ENCODE data around the gene MAPK11. TPM values are rescaled to one million over a fixed set of nuclear protein-coding genes. Genes with fewer than 3 reads are reported as not detected.
"Not testable (repeated sequence)": the region's sequence is repeated elsewhere in the genome, so short reads cannot be mapped to it uniquely, and the experiment has no call there.

Gene MAPK11
- total RNA-seq, 1 donor from 2014 or later: 3.4 TPM

GRCh38 chr22:50275181-50276055, 5.2 kb upstream of the MAPK11 start:
- FAIRE-seq (no peak), DNase-seq (ENCODE audit: low read depth) (no peak)
- Histone ChIP-seq H3K4me3 (ENCODE audit: low read depth, low read length) (no peak overlapping the region), H3K27me3 (ENCODE audit: control insufficient read depth, insufficient read depth, low read length) (no peaks in the 10 kb centered on the region), H3K36me3 (ENCODE audit: control insufficient read depth, insufficient read depth, low read length) (peaks cover 41% of the 10 kb centered on the region)
- TF ChIP-seq, protein P1, sequence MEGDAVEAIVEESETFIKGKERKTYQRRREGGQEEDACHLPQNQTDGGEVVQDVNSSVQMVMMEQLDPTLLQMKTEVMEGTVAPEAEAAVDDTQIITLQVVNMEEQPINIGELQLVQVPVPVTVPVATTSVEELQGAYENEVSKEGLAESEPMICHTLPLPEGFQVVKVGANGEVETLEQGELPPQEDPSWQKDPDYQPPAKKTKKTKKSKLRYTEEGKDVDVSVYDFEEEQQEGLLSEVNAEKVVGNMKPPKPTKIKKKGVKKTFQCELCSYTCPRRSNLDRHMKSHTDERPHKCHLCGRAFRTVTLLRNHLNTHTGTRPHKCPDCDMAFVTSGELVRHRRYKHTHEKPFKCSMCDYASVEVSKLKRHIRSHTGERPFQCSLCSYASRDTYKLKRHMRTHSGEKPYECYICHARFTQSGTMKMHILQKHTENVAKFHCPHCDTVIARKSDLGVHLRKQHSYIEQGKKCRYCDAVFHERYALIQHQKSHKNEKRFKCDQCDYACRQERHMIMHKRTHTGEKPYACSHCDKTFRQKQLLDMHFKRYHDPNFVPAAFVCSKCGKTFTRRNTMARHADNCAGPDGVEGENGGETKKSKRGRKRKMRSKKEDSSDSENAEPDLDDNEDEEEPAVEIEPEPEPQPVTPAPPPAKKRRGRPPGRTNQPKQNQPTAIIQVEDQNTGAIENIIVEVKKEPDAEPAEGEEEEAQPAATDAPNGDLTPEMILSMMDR (IDR thresholded peaks at IDR 0.05; ENCODE audit: insufficient read depth, low read length, severe bottlenecking): no peak

DNA sequence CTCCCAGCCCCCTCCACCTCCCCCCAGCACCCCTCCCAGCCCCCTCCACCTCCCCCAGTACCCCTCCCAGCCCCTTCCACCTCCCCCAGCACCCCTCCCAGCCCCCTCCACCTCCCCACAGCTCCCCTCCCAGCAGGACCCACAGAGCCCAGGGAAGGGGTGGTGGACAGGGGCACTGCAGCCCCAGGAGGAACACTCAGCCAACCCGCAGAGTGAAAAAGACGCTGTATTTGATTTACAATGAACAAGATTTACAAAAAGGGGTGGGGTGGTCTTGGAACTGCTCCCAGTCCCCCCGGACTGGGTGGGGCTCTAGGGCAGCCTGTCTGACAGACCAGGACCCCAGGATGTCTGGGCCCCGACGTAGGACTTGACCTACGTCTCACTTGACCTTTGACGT, 4.6 kb upstream of the MAPK11 start:
- H3K27me3 ChIP-seq (ENCODE audit: control insufficient read depth, insufficient read depth, low read length): no peaks in the 10 kb centered on the region
- TF ChIP-seq, protein P1 (IDR thresholded peaks at IDR 0.05; ENCODE audit: insufficient read depth, low read length, severe bottlenecking): no peak
- DNase-seq (ENCODE audit: low read depth): no peak
- H3K36me3 ChIP-seq (ENCODE audit: control insufficient read depth, insufficient read depth, low read length): peaks cover 36% of the 10 kb centered on the region
- no peak for FAIRE-seq
- no peak overlapping the region for H3K4me3 ChIP-seq (ENCODE audit: low read depth, low read length)

GRCh38 chr22:50274311-50274710, 4.1 kb upstream of the MAPK11 start:
- TF ChIP-seq, protein P1 (IDR thresholded peaks at IDR 0.05; ENCODE audit: insufficient read depth, low read length, severe bottlenecking): peak; percentile 50
- FAIRE-seq: peak; percentile 58
- H3K27me3 ChIP-seq (ENCODE audit: control insufficient read depth, insufficient read depth, low read length): no peaks in the 10 kb centered on the region
- peaks cover 31% of the 10 kb centered on the region for H3K36me3 ChIP-seq (ENCODE audit: control insufficient read depth, insufficient read depth, low read length)
- no peak for DNase-seq (ENCODE audit: low read depth)
- no peak overlapping the region for H3K4me3 ChIP-seq (ENCODE audit: low read depth, low read length)

DNA sequence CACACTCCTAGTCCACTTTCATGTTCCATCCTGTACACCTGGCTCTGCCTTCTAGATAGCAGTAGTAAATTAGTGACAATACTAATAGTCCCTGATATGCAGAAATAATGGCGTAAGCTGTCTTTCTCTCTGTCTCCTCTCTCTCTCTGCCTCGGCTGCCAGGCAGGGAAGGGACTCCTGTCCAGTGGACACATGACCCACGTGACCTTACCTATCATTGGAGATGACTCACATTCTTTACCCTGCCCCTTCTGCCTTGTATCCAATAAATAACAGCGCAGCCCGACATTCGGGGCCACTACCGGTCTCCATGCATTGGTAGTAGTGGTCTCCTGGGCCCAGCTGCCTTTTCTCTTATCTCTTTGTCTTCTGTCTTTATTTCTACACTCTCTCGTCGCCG, 3.6 kb upstream of the MAPK11 start:
- not testable (repeated sequence) for FAIRE-seq

GRCh38 chr22:50273352-50273751, 3.2 kb upstream of the MAPK11 start:
- not testable (repeated sequence) for DNase-seq (ENCODE audit: low read depth); H3K27me3 ChIP-seq (ENCODE audit: control insufficient read depth, insufficient read depth, low read length); FAIRE-seq; H3K4me3 ChIP-seq (ENCODE audit: low read depth, low read length)
- peaks cover 23% of the 10 kb centered on the region for H3K36me3 ChIP-seq (ENCODE audit: control insufficient read depth, insufficient read depth, low read length)

More for the DNA sequence above, 3.6 kb upstream of the MAPK11 start:
- not testable (repeated sequence) for H3K27me3 ChIP-seq (ENCODE audit: control insufficient read depth, insufficient read depth, low read length); H3K4me3 ChIP-seq (ENCODE audit: low read depth, low read length); DNase-seq (ENCODE audit: low read depth)
- H3K36me3 ChIP-seq (ENCODE audit: control insufficient read depth, insufficient read depth, low read length): peaks cover 26% of the 10 kb centered on the region

DNA sequence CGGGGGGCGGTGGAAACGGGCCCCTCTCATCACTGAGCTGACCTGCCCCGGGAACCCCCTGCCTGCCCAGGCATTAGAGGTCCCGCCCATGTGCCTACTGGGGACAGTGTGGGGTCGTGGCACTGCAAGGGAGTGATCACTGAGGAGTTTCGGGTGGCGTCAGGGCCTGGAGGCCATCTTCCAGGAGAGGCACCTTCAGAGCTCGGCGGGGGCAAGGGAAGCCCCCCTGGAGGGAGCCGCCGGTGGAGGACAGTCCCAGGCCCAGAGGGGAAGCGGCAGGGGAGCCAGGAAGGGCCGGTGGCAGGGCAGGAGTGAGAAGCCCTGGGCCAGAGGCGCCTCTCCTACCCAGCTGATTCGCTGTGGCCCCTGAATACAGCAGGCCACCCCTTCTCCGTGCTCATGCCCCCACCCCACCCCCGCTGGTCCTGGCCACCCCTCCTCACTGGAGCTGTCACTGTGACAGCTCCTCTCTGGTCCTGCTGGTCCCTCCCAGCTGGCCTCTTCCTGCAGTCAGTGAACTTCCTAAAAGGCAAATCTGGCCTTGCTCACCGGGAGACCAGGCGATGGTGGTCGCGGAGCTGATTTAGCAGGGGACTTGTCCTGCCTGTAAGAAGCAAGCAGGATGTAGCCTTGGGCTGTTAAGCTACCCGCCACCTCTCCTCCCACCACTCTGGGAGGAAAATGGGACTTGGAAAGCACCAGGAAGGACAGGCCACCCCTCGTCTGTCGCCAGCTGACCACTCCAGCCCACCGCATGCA, 2.0 kb upstream of the MAPK11 start:
- FAIRE-seq (no peak), DNase-seq (ENCODE audit: low read depth) (no peak)
- peaks cover 12% of the 10 kb centered on the region for H3K36me3 ChIP-seq (ENCODE audit: control insufficient read depth, insufficient read depth, low read length)
- no peaks in the 10 kb centered on the region for H3K27me3 ChIP-seq (ENCODE audit: control insufficient read depth, insufficient read depth, low read length)
- TF ChIP-seq, protein P1 (IDR thresholded peaks at IDR 0.05; ENCODE audit: insufficient read depth, low read length, severe bottlenecking): no peak
- no peak overlapping the region for H3K4me3 ChIP-seq (ENCODE audit: low read depth, low read length)

All from bronchial epithelial cell (primary cell).